Ascending aorta (tissue), 2 donors: ENCODE results near the gene MYH14. TPM values are rescaled to one million over a fixed set of nuclear protein-coding genes. Genes with fewer than 3 reads are reported as not detected.

ENCODE experiments used
- DNase-seq, 2 donors: peaks; one replicate each; pipeline ENCODE4 v3.0.0-alpha.2; 2019; ENCODE audit warnings: low spot score in 2 of 2
- H3K27ac ChIP-seq, 2 donors: fragments of 200-600 bp; sonication (generic); one replicate each; pipeline ENCODE4 v1.5.1; 2016 to 2017; ENCODE audit warnings: mild to moderate bottlenecking in 1 of 2
- H3K27me3 ChIP-seq: fragments of 200-600 bp; sonication (generic); one replicate; pipeline ENCODE4 v1.5.1; 2017
- H3K36me3 ChIP-seq, 2 donors: fragments of 200-600 bp; sonication (generic); one replicate each; pipeline ENCODE4 v1.5.1; 2016
- H3K4me1 ChIP-seq, 2 donors: fragments of 200-600 bp; sonication (generic); one replicate each; pipeline ENCODE4 v1.5.1; 2016 to 2017; ENCODE audit warnings: mild to moderate bottlenecking in 1 of 2
- H3K4me3 ChIP-seq, 2 donors: fragments of 200-600 bp; sonication (generic); one replicate each; pipeline ENCODE4 v1.5.1; 2016 to 2017; ENCODE audit warnings: mild to moderate bottlenecking in 1 of 2
- H3K9me3 ChIP-seq, 2 donors: fragments of 200-600 bp; sonication (generic); one replicate each; pipeline ENCODE4 v1.5.1; 2016
- CTCF ChIP-seq, 3 experiments: fragments of 200-600 bp in 2 of 3; fragments of 450-650 bp in 1 of 3; sonication (generic) in 2 of 3; IDR thresholded peaks; one replicate each; pipeline ENCODE4 v1.5.1; 2016 to 2019; ENCODE audit warnings: antibody characterized with exemption in 3 of 3, mild to moderate bottlenecking in 1 of 3, moderate library complexity in 1 of 3
- intact Hi-C: fragments of 100-400 bp; cut with DNase I; formaldehyde crosslinking; loops from one replicate; pipeline ENCODE4 v1.15.1; 2023
- total RNA-seq: library from RNA; depleted of rRNA; stranded (reverse); fragments of >200 nt; gene quantifications from one replicate; pipeline ENCODE4 v1.1.0, GENCODE V29; 2016

Gene MYH14
- total RNA-seq, 1 donor from 2014 or later = 8.6 TPM

GRCh38 chr19:50242581-50242980 is 39.2 kb downstream of the MYH14 start:
- Histone ChIP-seq H3K27ac (no peak overlapping the region), H3K27me3 (no peaks in the 10 kb centered on the region), H3K4me3 (no peak overlapping the region), H3K4me1 (no peaks in the 10 kb centered on the region), H3K9me3 (no peaks in the 10 kb centered on the region), H3K36me3 (no peaks in the 10 kb centered on the region)
- intact Hi-C loops = no loop called here
- DNase-seq = no peak
- no peak for TF ChIP-seq CTCF (IDR thresholded peaks at IDR 0.05)

- no peak for DNase-seq
- TF ChIP-seq CTCF (IDR thresholded peaks at IDR 0.05) = no peak
- H3K9me3 ChIP-seq = no peaks in the 10 kb centered on the region
- no peaks in the 10 kb centered on the region for H3K27me3 ChIP-seq
- H3K36me3 ChIP-seq = no peaks in the 10 kb centered on the region
- no peaks in the 10 kb centered on the region for H3K4me1 ChIP-seq
- no peak overlapping the region for H3K4me3 ChIP-seq
- no peak overlapping the region for H3K27ac ChIP-seq
- intact Hi-C loops = no loop called here
These were observed 41.3 kb downstream of the MYH14 start for GRCh38 chr19:50244695-50245094.

GRCh38 chr19:50248413-50248812 is 45.0 kb downstream of the MYH14 start:
- Histone ChIP-seq H3K9me3 (peaks cover 0 to 10% of the 10 kb centered on the region in 2 donors), H3K4me3 (no peak overlapping the region), H3K27ac (no peak overlapping the region), H3K4me1 (no peaks in the 10 kb centered on the region), H3K27me3 (no peaks in the 10 kb centered on the region), H3K36me3 (peaks cover 7 to 12% of the 10 kb centered on the region in 2 donors)
- DNase-seq = no peak
- intact Hi-C loops = no loop called here
- TF ChIP-seq CTCF (IDR thresholded peaks at IDR 0.05) = no peak

GRCh38 chr19:50248826-50249225 is 45.4 kb downstream of the MYH14 start:
- H3K27ac ChIP-seq = no peak overlapping the region
- intact Hi-C loops = no loop called here
- no peak overlapping the region for H3K4me3 ChIP-seq
- H3K36me3 ChIP-seq = peaks cover 7 to 12% of the 10 kb centered on the region in 2 donors
- DNase-seq = no peak
- H3K9me3 ChIP-seq = peaks cover 0 to 12% of the 10 kb centered on the region in 2 donors
- H3K27me3 ChIP-seq = no peaks in the 10 kb centered on the region
- TF ChIP-seq CTCF (IDR thresholded peaks at IDR 0.05) = no peak
- H3K4me1 ChIP-seq = no peaks in the 10 kb centered on the region

- Histone ChIP-seq H3K36me3 (peaks cover 7 to 12% of the 10 kb centered on the region in 2 donors), H3K4me3 (no peak overlapping the region), H3K27ac (no peak overlapping the region), H3K9me3 (peaks cover 0 to 12% of the 10 kb centered on the region in 2 donors), H3K4me1 (no peaks in the 10 kb centered on the region), H3K27me3 (no peaks in the 10 kb centered on the region)
- no peak for TF ChIP-seq CTCF (IDR thresholded peaks at IDR 0.05)
- no peak for DNase-seq
- intact Hi-C loops = no loop called here
These were observed 46.2 kb downstream of the MYH14 start for GRCh38 chr19:50249636-50250035.
